SK-N-DZ (cell line): Measurements from ENCODE around the gene ZFAND2A.
"Not testable (repeated sequence)": the region's sequence is repeated elsewhere in the genome, so short reads cannot be mapped to it uniquely, and the experiment has no call there.

ENCODE experiments used
- DNase-seq: peaks from one replicate; pipeline ENCODE4 v3.0.0-alpha.2; 2015; ENCODE audit warnings: low spot score

ZFAND2A gene

GRCh38 chr7:1124816-1125602 is 35.0 kb downstream of the ZFAND2A start:
- DNase-seq: no peak

GRCh38 chr7:1124164-1124563 is 35.8 kb downstream of the ZFAND2A start:
- no peak for DNase-seq

- peak; percentile 37 for DNase-seq
Observed at GRCh38 chr7:1123715-1124114, 36.3 kb downstream of the ZFAND2A start.

GRCh38 chr7:1122832-1123501 is 37.0 kb downstream of the ZFAND2A start:
- DNase-seq: no peak

GRCh38 chr7:1121886-1122831 is 37.8 kb downstream of the ZFAND2A start:
- DNase-seq: no peak

GRCh38 chr7:1121476-1121875 is 38.5 kb downstream of the ZFAND2A start:
- no peak for DNase-seq

GRCh38 chr7:1120791-1121190 is 39.2 kb downstream of the ZFAND2A start:
- no peak for DNase-seq

GRCh38 chr7:1119201-1119600 is 40.8 kb downstream of the ZFAND2A start:
- DNase-seq: no peak

GRCh38 chr7:1117321-1117928 is 42.6 kb downstream of the ZFAND2A start:
- no peak for DNase-seq

- DNase-seq: not testable (repeated sequence)
Observed at GRCh38 chr7:1116383-1117008, 43.5 kb downstream of the ZFAND2A start.

- not testable (repeated sequence) for DNase-seq
Observed at GRCh38 chr7:1115171-1116045, 44.6 kb downstream of the ZFAND2A start.

GRCh38 chr7:1114505-1114904 is 45.5 kb downstream of the ZFAND2A start:
- DNase-seq: no peak

- no peak for DNase-seq
Observed at GRCh38 chr7:1114088-1114487, 45.9 kb downstream of the ZFAND2A start.

- no peak for DNase-seq
Observed at GRCh38 chr7:1113548-1113885, 46.5 kb downstream of the ZFAND2A start.

- no peak for DNase-seq
Observed at GRCh38 chr7:1112625-1113547, 47.1 kb downstream of the ZFAND2A start.

- DNase-seq: no peak
Observed at GRCh38 chr7:1112109-1112508, 47.9 kb downstream of the ZFAND2A start.

- DNase-seq: no peak
Observed at GRCh38 chr7:1111156-1111555, 48.8 kb downstream of the ZFAND2A start.

- DNase-seq: no peak
Observed at GRCh38 chr7:1110358-1110757, 49.6 kb downstream of the ZFAND2A start.
